Kidney (tissue), 14 donors: ENCODE measurements around the gene MDH1. TPM values are rescaled to one million over a fixed set of nuclear protein-coding genes. Genes with fewer than 3 reads are reported as not detected.
A peak's percentile ranks its signal among the peaks of the same experiment; 100 is the strongest.

Experiments used
- DNase-seq, 5 donors: peaks; one replicate each; pipeline ENCODE4 v3.0.0-alpha.2; 2013 to 2020
- FAIRE-seq: peaks from 2 replicates; lab custom pipeline; 2012; peaks lifted over from hg19 to GRCh38; lab: Jason Lieb, UNC
- H3K27ac ChIP-seq, 2 donors: one replicate each; pipeline ENCODE4 v1.7.0; 2013; ENCODE audit warnings: low read depth in 2 of 2, low read length in 2 of 2, inconsistent platforms in 1 of 2
- H3K27me3 ChIP-seq: one replicate; pipeline ENCODE4 v1.7.1; 2013; ENCODE audit warnings: low read length, inconsistent platforms; ENCODE audit not compliant: control insufficient read depth, insufficient read depth
- H3K36me3 ChIP-seq, 3 donors: one replicate each; pipeline versions ENCODE4 v1.7.0 to v1.7.1; 2013; ENCODE audit warnings: low read length in 3 of 3, control low read depth in 1 of 3, inconsistent platforms in 1 of 3; ENCODE audit not compliant: insufficient read depth in 3 of 3, control insufficient read depth in 2 of 3
- H3K4me1 ChIP-seq, 3 donors: one replicate each; pipeline versions ENCODE4 v1.7.0 to v1.7.1; 2013; ENCODE audit warnings: low read length in 3 of 3, inconsistent platforms in 1 of 3, low read depth in 1 of 3; ENCODE audit not compliant: control insufficient read depth in 2 of 3, insufficient read depth in 2 of 3
- H3K4me3 ChIP-seq, 3 donors: one replicate each; pipeline versions ENCODE4 v1.7.0 to v1.8.1; 2013; ENCODE audit warnings: low read length in 3 of 3, control low read depth in 1 of 3, inconsistent platforms in 1 of 3
- H3K9ac ChIP-seq, 3 donors: one replicate each; pipeline versions ENCODE4 v1.7.0 to v1.7.1; 2013; ENCODE audit warnings: low read length in 3 of 3, control low read depth in 1 of 3, inconsistent platforms in 1 of 3
- H3K9me3 ChIP-seq, 3 donors: one replicate each; pipeline versions ENCODE4 v1.7.0 to v1.7.1; 2013; ENCODE audit warnings: low read length in 3 of 3, control low read depth in 1 of 3, inconsistent platforms in 1 of 3; ENCODE audit not compliant: control insufficient read depth in 2 of 3, insufficient read depth in 1 of 3
- CTCF ChIP-seq: IDR thresholded peaks from 3 replicates; pipeline ENCODE4 v1.5.1; 2012; ENCODE audit warnings: mild to moderate bottlenecking, moderate library complexity, borderline replicate concordance; ENCODE audit not compliant: insufficient read depth; ENCODE audit errors: extremely low read depth
- intact Hi-C: fragments of 100-400 bp; cut with DNase I; formaldehyde crosslinking; loops from one replicate; pipeline ENCODE4 v1.11.1; 2022
- polyA plus RNA-seq: library from polyadenylated mRNA; stranded (reverse); fragments of 350-450 nt; fragmentation: Illumina TruSeq; extraction: RNeasy Lipid Tissue Mini Kit (QIAGEN cat#74804); gene quantifications from one replicate; pipeline ENCODE4 v1.2.3, GENCODE V29; 2014; ENCODE audit warnings: low read depth, low replicate concordance; ENCODE audit not compliant: insufficient read depth
- total RNA-seq: library from RNA; stranded (reverse); fragmentation: NEBNext Ultra II Directional; extraction: Animal tissue kit (Norgen Biotek cat#: 25700); gene quantifications from one replicate; pipeline ENCODE4 v1.2.1, GENCODE V29; 2021
- donor health status: control.
- donor health status: control.
- donor health status: control.
- donor health status: control.
- donor health status: control.
- donor health status: DM: yes; HTN: yes; CAD: no.
- donor health status: Normal renal cell carcinoma (clear cell type).

MDH1 gene
- total and polyA plus RNA-seq, 2 donors from 2014 or later, result 147 to 748 TPM

GRCh38 chr2:63544017-63544627 is 44.6 kb upstream of the MDH1 start:
- peak; percentile 84 for FAIRE-seq

GRCh38 chr2:63545023-63545422 is 43.7 kb upstream of the MDH1 start:
- no peak for DNase-seq
- H3K9me3 ChIP-seq, result no peaks in the 10 kb centered on the region
- H3K4me3 ChIP-seq, result no peak overlapping the region
- no peak for TF ChIP-seq CTCF
- no peak overlapping the region for H3K9ac ChIP-seq
- H3K27me3 ChIP-seq, result no peaks in the 10 kb centered on the region
- no peak overlapping the region for H3K27ac ChIP-seq
- FAIRE-seq, result no peak
- no peaks in the 10 kb centered on the region for H3K4me1 ChIP-seq
- no peaks in the 10 kb centered on the region for H3K36me3 ChIP-seq
- intact Hi-C loops, result no loop called here

More at GRCh38 chr2:63544017-63544627, 44.6 kb upstream of the MDH1 start:
- Histone ChIP-seq H3K4me1 (no peaks in the 10 kb centered on the region), H3K36me3 (no peaks in the 10 kb centered on the region), H3K9ac (no peak overlapping the region), H3K4me3 (no peak overlapping the region), H3K27me3 (no peaks in the 10 kb centered on the region), H3K27ac (no peak overlapping the region), H3K9me3 (no peaks in the 10 kb centered on the region)
- peak; percentile 28 for TF ChIP-seq CTCF
- peak in 1 of 5 donors; percentile 4 for DNase-seq
- intact Hi-C loops, result no loop called here

GRCh38 chr2:63553049-63553448 is 35.7 kb upstream of the MDH1 start:
- no peaks in the 10 kb centered on the region for H3K4me1 ChIP-seq
- H3K27ac ChIP-seq, result no peak overlapping the region
- H3K9me3 ChIP-seq, result peaks cover 0 to 4% (median 0%) of the 10 kb centered on the region in 3 donors
- H3K4me3 ChIP-seq, result no peak overlapping the region
- peak in 1 of 5 donors; percentile 1 for DNase-seq
- intact Hi-C loops, result no loop called here
- H3K9ac ChIP-seq, result no peak overlapping the region
- no peaks in the 10 kb centered on the region for H3K27me3 ChIP-seq
- no peak for TF ChIP-seq CTCF
- no peaks in the 10 kb centered on the region for H3K36me3 ChIP-seq
- no peak for FAIRE-seq
